Colonic mucosa (tissue), 4 donors: ENCODE data around the gene EPB41L1. TPM values are rescaled to one million over a fixed set of nuclear protein-coding genes. Genes with fewer than 3 reads are reported as not detected.

Experiments used
- DNase-seq: peaks from one replicate; pipeline ENCODE4 v3.0.0-alpha.2; 2020
- H3K27ac ChIP-seq: fragments of 200-600 bp; one replicate; pipeline ENCODE4 v1.8.0; 2021
- H3K27me3 ChIP-seq: fragments of 200-600 bp; one replicate; pipeline ENCODE4 v1.8.0; 2021
- H3K36me3 ChIP-seq: fragments of 200-600 bp; one replicate; pipeline ENCODE4 v1.8.0; 2021
- H3K4me1 ChIP-seq: fragments of 200-600 bp; one replicate; pipeline ENCODE4 v1.8.0; 2021; ENCODE audit warnings: mild to moderate bottlenecking
- H3K4me3 ChIP-seq: fragments of 200-600 bp; one replicate; pipeline ENCODE4 v1.8.0; 2021
- H3K9ac ChIP-seq, 2 donors: one replicate each; pipeline ENCODE4 v1.7.0; 2013; ENCODE audit warnings: control low read depth in 2 of 2, low read depth in 2 of 2, low read length in 2 of 2
- H3K9me3 ChIP-seq: fragments of 200-600 bp; one replicate; pipeline ENCODE4 v1.8.0; 2021
- intact Hi-C: fragments of 100-400 bp; cut with DNase I; formaldehyde crosslinking; loops from one replicate; pipeline ENCODE4 v1.14.1; 2022
- total RNA-seq, 2 donors: library from RNA; stranded (reverse); fragmentation: NEBNext Ultra II Directional in 1 of 2; extraction: Animal tissue kit (Norgen Biotek cat#: 25700) in 1 of 2; gene quantifications; one replicate each; pipeline ENCODE4 v1.2.1, GENCODE V29; 2021
- TF ChIP-seq, protein P1 (sequence below): fragments of 200-600 bp; IDR thresholded peaks from one replicate; pipeline ENCODE4 v1.8.0; 2022; ENCODE audit warnings: antibody characterized with exemption, mild to moderate bottlenecking
- donor health status: healthy.
- donor health status: DM: no; HTN: no; CAD: no.
- donor health status: DM: no; HTN: no; CAD: no.

The EPB41L1 gene
- total RNA-seq, 2 donors from 2014 or later, result 40.3 to 59.2 TPM

DNA sequence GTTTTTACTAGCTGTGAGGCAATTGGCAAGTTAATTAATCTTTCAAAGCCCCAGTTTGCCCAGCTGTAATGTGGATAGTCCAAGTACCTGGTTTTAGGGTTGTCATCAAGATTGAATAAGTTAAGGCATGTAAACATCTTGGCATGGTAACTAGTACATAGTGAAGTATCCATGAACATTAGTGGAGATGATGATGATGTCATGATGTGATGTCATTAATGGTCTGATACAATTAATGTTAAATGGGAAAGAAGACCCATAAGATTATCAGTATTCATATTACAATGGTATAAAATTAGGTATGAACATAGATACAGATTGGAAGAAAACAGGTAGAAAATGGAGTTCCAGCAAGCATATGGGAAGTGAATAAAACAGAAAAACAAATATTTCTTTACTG is 5.3 kb downstream of the EPB41L1 start:
- H3K27me3 ChIP-seq, result no peaks in the 10 kb centered on the region
- H3K4me1 ChIP-seq, result no peaks in the 10 kb centered on the region
- no peaks in the 10 kb centered on the region for H3K36me3 ChIP-seq
- no peak overlapping the region for H3K9ac ChIP-seq
- H3K27ac ChIP-seq, result no peak overlapping the region
- H3K9me3 ChIP-seq, result no peaks in the 10 kb centered on the region
- intact Hi-C loops, result loop anchor here (5.0 kb wide), 1 partner anchor 37 kb away; no protein-coding TSS in a partner anchor
- DNase-seq, result no peak
- H3K4me3 ChIP-seq, result no peak overlapping the region
- TF ChIP-seq, protein P1, sequence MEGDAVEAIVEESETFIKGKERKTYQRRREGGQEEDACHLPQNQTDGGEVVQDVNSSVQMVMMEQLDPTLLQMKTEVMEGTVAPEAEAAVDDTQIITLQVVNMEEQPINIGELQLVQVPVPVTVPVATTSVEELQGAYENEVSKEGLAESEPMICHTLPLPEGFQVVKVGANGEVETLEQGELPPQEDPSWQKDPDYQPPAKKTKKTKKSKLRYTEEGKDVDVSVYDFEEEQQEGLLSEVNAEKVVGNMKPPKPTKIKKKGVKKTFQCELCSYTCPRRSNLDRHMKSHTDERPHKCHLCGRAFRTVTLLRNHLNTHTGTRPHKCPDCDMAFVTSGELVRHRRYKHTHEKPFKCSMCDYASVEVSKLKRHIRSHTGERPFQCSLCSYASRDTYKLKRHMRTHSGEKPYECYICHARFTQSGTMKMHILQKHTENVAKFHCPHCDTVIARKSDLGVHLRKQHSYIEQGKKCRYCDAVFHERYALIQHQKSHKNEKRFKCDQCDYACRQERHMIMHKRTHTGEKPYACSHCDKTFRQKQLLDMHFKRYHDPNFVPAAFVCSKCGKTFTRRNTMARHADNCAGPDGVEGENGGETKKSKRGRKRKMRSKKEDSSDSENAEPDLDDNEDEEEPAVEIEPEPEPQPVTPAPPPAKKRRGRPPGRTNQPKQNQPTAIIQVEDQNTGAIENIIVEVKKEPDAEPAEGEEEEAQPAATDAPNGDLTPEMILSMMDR, result no peak

DNA sequence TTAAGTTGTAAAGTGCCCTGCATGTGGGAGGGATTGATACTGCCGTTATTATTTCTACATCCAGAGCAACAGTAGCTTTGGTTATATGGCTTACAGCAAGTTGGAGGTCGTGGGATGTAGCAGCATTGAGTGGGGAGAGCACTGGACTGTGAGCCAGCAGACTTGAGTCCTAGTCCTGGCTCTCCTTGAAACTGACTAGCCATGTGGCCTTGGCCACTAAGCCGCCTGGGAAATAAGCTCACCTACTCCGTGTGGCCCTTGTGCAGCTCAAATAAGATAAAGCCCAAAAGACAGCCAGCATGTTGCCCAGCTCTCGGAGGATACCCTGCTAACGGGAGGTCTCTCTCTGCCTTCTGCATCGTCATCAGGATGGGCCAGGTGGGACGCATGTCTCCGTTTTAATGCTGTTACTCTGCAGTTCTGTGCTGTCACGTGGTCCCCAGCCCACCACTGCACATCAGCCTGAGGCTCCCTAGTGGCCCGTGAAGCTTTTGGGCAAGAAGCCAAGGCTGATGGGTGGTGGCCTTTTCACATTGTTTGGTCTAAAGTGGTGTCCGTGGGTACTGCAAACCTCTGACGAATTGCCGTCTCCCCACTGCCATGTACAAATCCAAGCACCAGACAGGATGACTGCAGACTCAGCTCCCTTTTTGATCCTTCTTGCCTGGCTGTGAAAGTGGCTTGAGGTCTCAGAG is 7.9 kb downstream of the EPB41L1 start:
- no peak for DNase-seq
- Histone ChIP-seq H3K9me3 (no peaks in the 10 kb centered on the region), H3K4me3 (no peak overlapping the region), H3K27me3 (no peaks in the 10 kb centered on the region), H3K27ac (no peak overlapping the region), H3K4me1 (no peaks in the 10 kb centered on the region), H3K36me3 (no peaks in the 10 kb centered on the region), H3K9ac (no peak overlapping the region)
- intact Hi-C loops, result no loop called here
- TF ChIP-seq, protein P1, result no peak

DNA sequence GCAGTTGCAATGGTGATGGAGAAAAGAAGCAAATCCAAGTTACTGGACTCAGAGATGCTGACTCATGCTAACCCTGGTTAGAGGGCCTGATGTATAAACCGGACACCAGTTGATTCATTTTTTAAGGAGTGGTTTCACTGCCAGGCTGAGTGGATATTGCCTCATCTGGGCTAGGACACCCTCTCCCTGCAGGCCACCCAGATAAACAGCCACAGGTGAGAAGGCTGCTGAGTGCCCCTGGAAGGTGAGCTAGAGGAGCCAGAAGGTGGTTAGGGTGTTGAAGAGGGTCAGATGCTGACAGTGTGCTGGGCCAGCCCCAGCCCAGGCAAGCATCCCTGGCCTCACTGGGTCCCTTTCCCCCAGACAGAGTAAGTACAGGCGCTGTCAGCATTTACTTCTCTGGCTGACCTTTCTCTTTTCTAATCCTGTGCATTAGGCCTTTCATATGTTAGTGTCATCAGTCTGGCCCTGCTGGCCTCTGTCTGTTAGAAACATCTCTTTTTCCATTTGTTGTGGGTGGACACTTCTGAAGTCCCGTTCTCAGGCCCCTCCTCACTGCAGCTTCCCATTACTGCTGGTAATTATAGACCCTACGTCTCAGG is 13.5 kb downstream of the EPB41L1 start:
- TF ChIP-seq, protein P1, result no peak
- H3K27me3 ChIP-seq, result no peaks in the 10 kb centered on the region
- H3K36me3 ChIP-seq, result no peaks in the 10 kb centered on the region
- no peak for DNase-seq
- H3K4me3 ChIP-seq, result no peak overlapping the region
- no peaks in the 10 kb centered on the region for H3K4me1 ChIP-seq
- no peaks in the 10 kb centered on the region for H3K9me3 ChIP-seq
- no peak overlapping the region for H3K9ac ChIP-seq
- intact Hi-C loops, result no loop called here
- H3K27ac ChIP-seq, result no peak overlapping the region

DNA sequence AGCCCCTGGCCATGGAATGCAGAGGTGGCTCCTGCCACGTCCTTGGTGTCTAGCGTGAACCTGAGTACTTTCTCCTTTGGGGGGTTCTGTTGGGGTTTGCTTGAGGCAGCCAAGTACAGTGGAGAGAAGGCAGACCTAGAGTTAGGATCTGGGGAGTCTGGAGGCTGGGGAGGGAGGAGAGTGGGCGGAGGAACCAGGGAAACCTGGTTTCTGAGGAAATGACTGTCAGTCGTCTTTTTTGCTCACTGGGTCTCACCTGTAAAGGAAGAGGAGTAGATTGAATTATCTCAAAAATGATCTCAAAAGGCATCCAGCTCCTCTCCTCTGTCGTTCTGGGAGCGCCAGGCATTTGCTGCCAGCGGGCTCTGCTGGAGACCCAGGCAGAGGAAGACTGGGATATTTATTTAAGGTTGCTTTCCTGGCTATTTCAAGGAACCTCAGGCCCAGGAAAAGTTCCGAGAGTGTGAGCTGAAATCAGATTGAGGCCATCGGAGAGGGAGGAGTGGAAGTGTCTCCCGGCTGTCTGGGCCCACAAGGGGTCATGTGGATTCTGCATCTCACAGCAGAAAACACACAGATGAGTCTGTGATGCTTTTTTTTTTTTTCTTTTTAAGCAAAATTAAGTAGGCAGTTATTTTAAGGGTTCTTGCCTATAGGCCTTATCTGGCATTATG is 16.1 kb downstream of the EPB41L1 start:
- no peaks in the 10 kb centered on the region for H3K36me3 ChIP-seq
- H3K9me3 ChIP-seq, result no peaks in the 10 kb centered on the region
- H3K4me3 ChIP-seq, result no peak overlapping the region
- no peaks in the 10 kb centered on the region for H3K27me3 ChIP-seq
- intact Hi-C loops, result no loop called here
- H3K9ac ChIP-seq, result no peak overlapping the region
- no peak overlapping the region for H3K27ac ChIP-seq
- TF ChIP-seq, protein P1, result no peak
- no peak for DNase-seq
- H3K4me1 ChIP-seq, result no peaks in the 10 kb centered on the region

DNA sequence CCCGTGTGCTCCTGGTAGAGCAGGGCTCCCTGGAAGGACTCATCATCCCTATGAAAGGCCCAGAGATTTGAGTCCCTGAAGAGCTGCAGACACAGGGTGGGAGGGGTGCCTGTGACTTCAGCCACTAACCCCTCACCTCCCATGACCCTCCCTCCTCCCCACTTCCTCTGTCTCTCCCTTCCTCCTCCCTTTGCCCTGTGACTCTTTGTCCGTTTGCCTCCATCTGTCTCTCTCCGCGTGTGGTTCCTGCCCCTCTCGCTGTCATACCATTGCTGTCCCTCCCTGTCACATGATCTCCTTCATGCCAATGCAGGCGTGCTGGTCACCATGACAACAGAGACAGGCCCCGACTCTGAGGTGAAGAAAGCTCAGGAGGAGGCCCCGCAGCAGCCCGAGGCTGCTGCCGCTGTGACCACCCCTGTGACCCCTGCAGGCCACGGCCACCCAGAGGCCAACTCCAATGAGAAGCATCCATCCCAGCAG is 19.0 kb downstream of the EPB41L1 start:
- no peaks in the 10 kb centered on the region for H3K9me3 ChIP-seq
- H3K4me1 ChIP-seq, result no peaks in the 10 kb centered on the region
- DNase-seq, result no peak
- H3K27me3 ChIP-seq, result no peaks in the 10 kb centered on the region
- H3K36me3 ChIP-seq, result no peaks in the 10 kb centered on the region
- H3K9ac ChIP-seq, result no peak overlapping the region
- no peak overlapping the region for H3K4me3 ChIP-seq
- intact Hi-C loops, result no loop called here
- H3K27ac ChIP-seq, result no peak overlapping the region
- TF ChIP-seq, protein P1, result no peak
